GM21367 (cell line): ENCODE results near the gene INTS7.

Experiments used
- ATAC-seq: cut with Tn5 transposase; IDR thresholded peaks from one replicate; pipeline ENCODE4 v1.9.1; 2021; ENCODE audit not compliant: unreplicated experiment

Gene INTS7

GRCh38 chr1:212035123-212035834 is at the start of gene INTS7, which contains the start of gene DTL:
TSS of gene INTS7 (minus strand) at chr1:212035557. CDS start at chr1:212035437, 120 bp downstream.
TSS of gene DTL (plus strand) at chr1:212035748. CDS start at chr1:212035891, 143 bp downstream.
- ATAC-seq: peak; percentile 67

GRCh38 chr1:212082765-212083406 is 47.5 kb upstream of the INTS7 start:
- no peak for ATAC-seq

- no peak for ATAC-seq
Observed at GRCh38 chr1:212078826-212079225, 43.5 kb upstream of the INTS7 start.

- ATAC-seq: no peak
Observed at GRCh38 chr1:212077028-212077427, 41.7 kb upstream of the INTS7 start.

GRCh38 chr1:212074856-212075255 is 39.5 kb upstream of the INTS7 start:
- ATAC-seq: no peak

- no peak for ATAC-seq
Observed at GRCh38 chr1:212074313-212074712, 39.0 kb upstream of the INTS7 start.

- ATAC-seq: no peak
Observed at GRCh38 chr1:212073490-212073889, 38.1 kb upstream of the INTS7 start.

- ATAC-seq: no peak
Observed at GRCh38 chr1:212072047-212072446, 36.7 kb upstream of the INTS7 start.

GRCh38 chr1:212070720-212071302 is 35.5 kb upstream of the INTS7 start:
- no peak for ATAC-seq

GRCh38 chr1:212067787-212068186 is 32.4 kb upstream of the INTS7 start:
- ATAC-seq: no peak

GRCh38 chr1:212062832-212063438 is 27.6 kb upstream of the INTS7 start:
- no peak for ATAC-seq

- no peak for ATAC-seq
Observed at GRCh38 chr1:212060632-212061472, 25.5 kb upstream of the INTS7 start.

GRCh38 chr1:212055333-212055732 is 20.0 kb upstream of the INTS7 start:
- ATAC-seq: no peak

GRCh38 chr1:212053993-212054392 is 18.6 kb upstream of the INTS7 start:
- no peak for ATAC-seq

- ATAC-seq: no peak
Observed at GRCh38 chr1:212045981-212046380, 10.6 kb upstream of the INTS7 start.

GRCh38 chr1:212044851-212045250 is 9.5 kb upstream of the INTS7 start:
- no peak for ATAC-seq

GRCh38 chr1:212042436-212042835 is 7.1 kb upstream of the INTS7 start:
- ATAC-seq: no peak

- no peak for ATAC-seq
Observed at GRCh38 chr1:212040629-212041412, 5.5 kb upstream of the INTS7 start.

GRCh38 chr1:212039622-212040021 is 4.3 kb upstream of the INTS7 start:
- ATAC-seq: no peak

- no peak for ATAC-seq
Observed at GRCh38 chr1:212037900-212038299, 2.5 kb upstream of the INTS7 start.
